Panc1 (cell line): ENCODE measurements around the gene SENP7. TPM values are rescaled to one million over a fixed set of nuclear protein-coding genes. Genes with fewer than 3 reads are reported as not detected.
A peak's percentile ranks its signal among the peaks of the same experiment; 100 is the strongest.

ENCODE experiments used
- ATAC-seq: fragments of 200-7000 bp; cut with Tn5 transposase; 2 replicates; pipeline ENCODE4 v1.9.1; 2020; ENCODE audit warnings: mild to moderate bottlenecking, moderate library complexity
- Bru-seq: library from RNA; stranded (reverse); fragments of 400-500 nt; gene quantifications from one replicate; lab custom pipeline; 2021; lab: Mats Ljungman, UMichigan
- BruChase-seq, 2 experiments: library from RNA; stranded (reverse); fragments of 400-500 nt; gene quantifications; one replicate each; lab custom pipeline; 2021; lab: Mats Ljungman, UMichigan
- BruUV-seq: library from RNA; stranded (reverse); fragments of 400-500 nt; replicated peaks from 2 replicates; lab custom pipeline; 2021; lab: Mats Ljungman, UMichigan
- CTCF ChIA-PET: fragments of 300-600 bp; sonication (Branson Sonifier 250); formaldehyde crosslinking; loops from one replicate; lab custom pipeline; 2022; ENCODE audit warnings: antibody characterized with exemption; lab: Charles Lee
- POLR2A ChIA-PET: fragments of 300-600 bp; sonication (Branson Sonifier 250); formaldehyde crosslinking; loops from one replicate; lab custom pipeline; 2022; ENCODE audit warnings: antibody characterized with exemption; lab: Charles Lee
- DNase-seq: peaks from one replicate; pipeline ENCODE4 v3.0.0-alpha.2; 2010; ENCODE audit warnings: low read depth, low spot score
- H3K27ac ChIP-seq: 2 replicates; pipeline ENCODE4 v1.5.1; 2011; ENCODE audit warnings: mild to moderate bottlenecking, low read length, inconsistent platforms
- H3K27me3 ChIP-seq: fragments of 200-500 bp; sonication (Bioruptor generic); 2 replicates; pipeline ENCODE4 v1.6.0; 2014; ENCODE audit warnings: low read length, inconsistent platforms; ENCODE audit not compliant: control insufficient read depth, insufficient read depth
- H3K36me3 ChIP-seq: fragments of 200-500 bp; sonication (Bioruptor generic); 2 replicates; pipeline ENCODE4 v1.5.1; 2014; ENCODE audit warnings: inconsistent platforms, mild to moderate bottlenecking, low read length, moderate library complexity; ENCODE audit not compliant: control insufficient read depth, insufficient read depth
- H3K4me1 ChIP-seq: 2 replicates; pipeline ENCODE4 v1.5.1; 2011; ENCODE audit warnings: inconsistent platforms, mild to moderate bottlenecking, low read length, moderate library complexity; ENCODE audit not compliant: control insufficient read depth, insufficient read depth
- H3K4me3 ChIP-seq, 2 experiments: 2 replicates each; pipeline ENCODE4 v1.5.1; 2011 to 2012; ENCODE audit warnings: low read depth in 2 of 2, low read length in 2 of 2, mild to moderate bottlenecking in 2 of 2, inconsistent platforms in 1 of 2, moderate library complexity in 1 of 2
- H3K9me3 ChIP-seq: fragments of 200-500 bp; sonication (Bioruptor generic); 2 replicates; pipeline ENCODE4 v1.5.1; 2014; ENCODE audit warnings: low read depth, mild to moderate bottlenecking, inconsistent platforms, low read length, moderate library complexity; ENCODE audit not compliant: control insufficient read depth, insufficient read depth
- POLR2AphosphoS5 ChIP-seq: IDR thresholded peaks from 2 replicates; pipeline ENCODE4 v1.6.1; 2012; ENCODE audit warnings: mild to moderate bottlenecking, low read depth, low read length, moderate library complexity
- SIN3A ChIP-seq: IDR thresholded peaks from 2 replicates; pipeline ENCODE4 v1.6.1; 2012; ENCODE audit warnings: low read depth, mild to moderate bottlenecking, low read length, moderate library complexity, borderline replicate concordance; ENCODE audit not compliant: insufficient read depth
- TCF7L2 ChIP-seq: IDR thresholded peaks from 2 replicates; pipeline ENCODE4 v1.6.1; 2011; ENCODE audit warnings: mild to moderate bottlenecking, low read depth, low read length, inconsistent platforms
- in situ Hi-C: cut with HindIII; loops from 2 replicates; pipeline ENCODE4 v1.10.0; 2016; ENCODE audit warnings: low sequenced_read_pairs, low pct_unique_long_range_greater_than_20kb
- intact Hi-C: fragments of 100-400 bp; cut with micrococcal nuclease; formaldehyde crosslinking; loops from one replicate; pipeline ENCODE4 v1.10.0; 2022; ENCODE audit not compliant: unreplicated experiment
- long read RNA-seq: library from polyadenylated mRNA; unstranded; transcript quantifications from one replicate; pipeline ENCODE4 v2.0.0, GENCODE V29; 2021; ENCODE audit not compliant: unreplicated experiment
- polyA plus RNA-seq: library from polyadenylated mRNA; unstranded; fragments of >200 nt; gene quantifications from one replicate; pipeline ENCODE4 v1.2.1, GENCODE V29; 2012; ENCODE audit warnings: missing spikeins; ENCODE audit not compliant: insufficient read length
- total RNA-seq: library from RNA; stranded (reverse); gene quantifications from one replicate; pipeline ENCODE4 v1.2.1, GENCODE V29; 2021; ENCODE audit not compliant: unreplicated experiment
- TF ChIP-seq, protein P1 (sequence below), 2 experiments: IDR thresholded peaks; 2 replicates each; pipeline ENCODE4 v1.6.1; 2011 to 2012; ENCODE audit warnings: low read depth in 2 of 2, control low read depth in 1 of 2, low read length in 1 of 2, mild to moderate bottlenecking in 1 of 2, moderate library complexity in 1 of 2; ENCODE audit not compliant: insufficient read depth in 1 of 2
- TF ChIP-seq, protein P2 (sequence below): fragments of 450-650 bp; IDR thresholded peaks from 2 replicates; pipeline ENCODE4 v1.5.1; 2017; ENCODE audit warnings: mild to moderate bottlenecking

The SENP7 gene, protein sequence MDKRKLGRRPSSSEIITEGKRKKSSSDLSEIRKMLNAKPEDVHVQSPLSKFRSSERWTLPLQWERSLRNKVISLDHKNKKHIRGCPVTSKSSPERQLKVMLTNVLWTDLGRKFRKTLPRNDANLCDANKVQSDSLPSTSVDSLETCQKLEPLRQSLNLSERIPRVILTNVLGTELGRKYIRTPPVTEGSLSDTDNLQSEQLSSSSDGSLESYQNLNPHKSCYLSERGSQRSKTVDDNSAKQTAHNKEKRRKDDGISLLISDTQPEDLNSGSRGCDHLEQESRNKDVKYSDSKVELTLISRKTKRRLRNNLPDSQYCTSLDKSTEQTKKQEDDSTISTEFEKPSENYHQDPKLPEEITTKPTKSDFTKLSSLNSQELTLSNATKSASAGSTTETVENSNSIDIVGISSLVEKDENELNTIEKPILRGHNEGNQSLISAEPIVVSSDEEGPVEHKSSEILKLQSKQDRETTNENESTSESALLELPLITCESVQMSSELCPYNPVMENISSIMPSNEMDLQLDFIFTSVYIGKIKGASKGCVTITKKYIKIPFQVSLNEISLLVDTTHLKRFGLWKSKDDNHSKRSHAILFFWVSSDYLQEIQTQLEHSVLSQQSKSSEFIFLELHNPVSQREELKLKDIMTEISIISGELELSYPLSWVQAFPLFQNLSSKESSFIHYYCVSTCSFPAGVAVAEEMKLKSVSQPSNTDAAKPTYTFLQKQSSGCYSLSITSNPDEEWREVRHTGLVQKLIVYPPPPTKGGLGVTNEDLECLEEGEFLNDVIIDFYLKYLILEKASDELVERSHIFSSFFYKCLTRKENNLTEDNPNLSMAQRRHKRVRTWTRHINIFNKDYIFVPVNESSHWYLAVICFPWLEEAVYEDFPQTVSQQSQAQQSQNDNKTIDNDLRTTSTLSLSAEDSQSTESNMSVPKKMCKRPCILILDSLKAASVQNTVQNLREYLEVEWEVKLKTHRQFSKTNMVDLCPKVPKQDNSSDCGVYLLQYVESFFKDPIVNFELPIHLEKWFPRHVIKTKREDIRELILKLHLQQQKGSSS
- total RNA-seq (10.1 TPM), Bru-seq, nascent RNA (percentile 75 among the genes with signal in this experiment), BruChase-seq, experiment 1, labeled RNA remaining after a 2-hour chase (percentile 65 among the genes with signal in this experiment), BruChase-seq, experiment 2, labeled RNA remaining after a 6-hour chase (percentile 63 among the genes with signal in this experiment)
- 3.8 TPM for polyA plus RNA-seq
- long read RNA-seq, partial matches to known transcripts: 0 of 8 reads
- long read RNA-seq, other reads (novel, unspliced or antisense): 7 of 8 reads

DNA sequence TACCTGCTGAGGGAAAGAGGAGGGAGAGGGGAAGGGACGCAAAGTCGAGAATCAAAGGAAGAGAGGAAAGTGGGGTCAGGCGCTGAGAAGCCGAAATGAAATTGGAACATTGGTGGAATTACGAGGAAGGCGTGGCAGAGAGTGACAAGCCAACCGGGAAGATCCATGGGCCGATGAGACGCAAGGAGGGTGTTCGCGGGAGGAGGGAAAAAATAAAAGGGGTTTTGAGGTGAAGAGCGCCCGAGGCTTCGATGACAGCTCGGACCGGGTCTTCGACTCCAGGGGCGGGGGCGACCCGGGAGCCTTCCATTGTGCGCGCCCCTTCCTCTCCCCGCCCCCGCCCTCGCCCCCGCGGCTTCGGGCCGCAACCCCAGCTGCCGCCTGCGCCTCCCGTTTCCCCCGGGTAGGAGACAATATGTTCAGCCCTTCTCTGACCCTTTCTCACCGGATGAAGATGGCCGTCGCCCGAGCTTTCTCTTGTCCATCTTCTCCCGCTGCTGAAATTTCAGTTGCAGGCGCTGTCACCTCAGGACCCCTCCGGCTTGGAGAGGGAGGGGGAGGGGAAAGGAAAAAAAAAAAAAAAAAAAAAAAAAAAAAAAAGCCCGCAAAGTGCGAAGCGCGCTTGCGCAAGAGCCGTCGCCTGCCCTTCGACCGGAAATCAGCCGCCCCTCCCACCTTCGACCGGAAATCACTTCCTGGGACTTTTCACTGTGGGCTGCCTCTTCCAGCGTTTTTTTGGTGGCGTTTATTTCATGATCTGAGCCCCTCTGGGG is at the start of gene SENP7:
Gene SENP7 (minus strand): TSS at position 567 of the 773 bp plus-strand sequence. CDS start 82 bp downstream, at position 485.
- ChIA-PET POLR2A (interaction anchor here (0.6 to 0.8 kb wide), 2 partner anchors 108 to 145 kb away, joined by 3 to 19 read pairs; no protein-coding TSS in a partner anchor), CTCF (interaction anchor here (0.6 to 0.8 kb wide), 2 partner anchors 61 to 131 kb away, joined by 3 to 5 read pairs; no protein-coding TSS in a partner anchor)
- Histone ChIP-seq H3K27ac (peak within 1 kb of the TSS; percentile 99), H3K4me3 (peak within 1 kb of the TSS; percentile 84 to 89), H3K4me1 (peaks cover 28% of the 10 kb centered on the region), H3K9me3 (no peaks in the 10 kb centered on the region), H3K36me3 (no peaks in the 10 kb centered on the region; the same call in 1 of the 2 replicates), H3K27me3 (no peaks in the 10 kb centered on the region)
- TF ChIP-seq, protein P1, sequence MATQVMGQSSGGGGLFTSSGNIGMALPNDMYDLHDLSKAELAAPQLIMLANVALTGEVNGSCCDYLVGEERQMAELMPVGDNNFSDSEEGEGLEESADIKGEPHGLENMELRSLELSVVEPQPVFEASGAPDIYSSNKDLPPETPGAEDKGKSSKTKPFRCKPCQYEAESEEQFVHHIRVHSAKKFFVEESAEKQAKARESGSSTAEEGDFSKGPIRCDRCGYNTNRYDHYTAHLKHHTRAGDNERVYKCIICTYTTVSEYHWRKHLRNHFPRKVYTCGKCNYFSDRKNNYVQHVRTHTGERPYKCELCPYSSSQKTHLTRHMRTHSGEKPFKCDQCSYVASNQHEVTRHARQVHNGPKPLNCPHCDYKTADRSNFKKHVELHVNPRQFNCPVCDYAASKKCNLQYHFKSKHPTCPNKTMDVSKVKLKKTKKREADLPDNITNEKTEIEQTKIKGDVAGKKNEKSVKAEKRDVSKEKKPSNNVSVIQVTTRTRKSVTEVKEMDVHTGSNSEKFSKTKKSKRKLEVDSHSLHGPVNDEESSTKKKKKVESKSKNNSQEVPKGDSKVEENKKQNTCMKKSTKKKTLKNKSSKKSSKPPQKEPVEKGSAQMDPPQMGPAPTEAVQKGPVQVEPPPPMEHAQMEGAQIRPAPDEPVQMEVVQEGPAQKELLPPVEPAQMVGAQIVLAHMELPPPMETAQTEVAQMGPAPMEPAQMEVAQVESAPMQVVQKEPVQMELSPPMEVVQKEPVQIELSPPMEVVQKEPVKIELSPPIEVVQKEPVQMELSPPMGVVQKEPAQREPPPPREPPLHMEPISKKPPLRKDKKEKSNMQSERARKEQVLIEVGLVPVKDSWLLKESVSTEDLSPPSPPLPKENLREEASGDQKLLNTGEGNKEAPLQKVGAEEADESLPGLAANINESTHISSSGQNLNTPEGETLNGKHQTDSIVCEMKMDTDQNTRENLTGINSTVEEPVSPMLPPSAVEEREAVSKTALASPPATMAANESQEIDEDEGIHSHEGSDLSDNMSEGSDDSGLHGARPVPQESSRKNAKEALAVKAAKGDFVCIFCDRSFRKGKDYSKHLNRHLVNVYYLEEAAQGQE (IDR thresholded peaks at IDR 0.05; ENCODE audit: insufficient read depth in 1 of 2, low read depth in 2 of 2, low read length in 1 of 2): peak in 1 of 2 experiments; percentile 30; a peak in 1 of 4 replicates
- TF ChIP-seq TCF7L2: peak; percentile 73
- TF ChIP-seq SIN3A: peak; percentile 90; the same call in 1 of the 2 replicates
- TF ChIP-seq, protein P2, sequence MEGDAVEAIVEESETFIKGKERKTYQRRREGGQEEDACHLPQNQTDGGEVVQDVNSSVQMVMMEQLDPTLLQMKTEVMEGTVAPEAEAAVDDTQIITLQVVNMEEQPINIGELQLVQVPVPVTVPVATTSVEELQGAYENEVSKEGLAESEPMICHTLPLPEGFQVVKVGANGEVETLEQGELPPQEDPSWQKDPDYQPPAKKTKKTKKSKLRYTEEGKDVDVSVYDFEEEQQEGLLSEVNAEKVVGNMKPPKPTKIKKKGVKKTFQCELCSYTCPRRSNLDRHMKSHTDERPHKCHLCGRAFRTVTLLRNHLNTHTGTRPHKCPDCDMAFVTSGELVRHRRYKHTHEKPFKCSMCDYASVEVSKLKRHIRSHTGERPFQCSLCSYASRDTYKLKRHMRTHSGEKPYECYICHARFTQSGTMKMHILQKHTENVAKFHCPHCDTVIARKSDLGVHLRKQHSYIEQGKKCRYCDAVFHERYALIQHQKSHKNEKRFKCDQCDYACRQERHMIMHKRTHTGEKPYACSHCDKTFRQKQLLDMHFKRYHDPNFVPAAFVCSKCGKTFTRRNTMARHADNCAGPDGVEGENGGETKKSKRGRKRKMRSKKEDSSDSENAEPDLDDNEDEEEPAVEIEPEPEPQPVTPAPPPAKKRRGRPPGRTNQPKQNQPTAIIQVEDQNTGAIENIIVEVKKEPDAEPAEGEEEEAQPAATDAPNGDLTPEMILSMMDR: no peak
- TF ChIP-seq POLR2AphosphoS5: peak; percentile 79; the same call in 1 of the 2 replicates
- in situ Hi-C loops: no loop called here
- ATAC-seq (peak; percentile 91), DNase-seq (peak; percentile 75)
- no TSS peak for BruUV-seq
- intact Hi-C loops: no loop called here
